GM13976 (cell line): ENCODE measurements around the gene PNLIPRP1.

Source experiments
- DNase-seq: peaks from one replicate; pipeline ENCODE4 v3.0.0; 2012; ENCODE audit warnings: low spot score
- in situ Hi-C: fragments of 300-500 bp; cut with MboI; formaldehyde crosslinking; loops from one replicate; pipeline ENCODE4 v1.12.0; 2022; ENCODE audit warnings: low sequenced_read_pairs, mixed read lengths, inconsistent platforms; ENCODE audit not compliant: unreplicated experiment
- TF ChIP-seq, protein P1 (sequence below): IDR thresholded peaks from 2 replicates; pipeline ENCODE4 v1.5.1; 2012; ENCODE audit warnings: borderline replicate concordance, mild to moderate bottlenecking; ENCODE audit not compliant: insufficient read depth; ENCODE audit errors: extremely low read depth, missing control alignments, control extremely low read depth

The PNLIPRP1 gene

GRCh38 chr10:116554628-116555027 lies 36.1 kb upstream of the PNLIPRP1 start:
- TF ChIP-seq, protein P1, sequence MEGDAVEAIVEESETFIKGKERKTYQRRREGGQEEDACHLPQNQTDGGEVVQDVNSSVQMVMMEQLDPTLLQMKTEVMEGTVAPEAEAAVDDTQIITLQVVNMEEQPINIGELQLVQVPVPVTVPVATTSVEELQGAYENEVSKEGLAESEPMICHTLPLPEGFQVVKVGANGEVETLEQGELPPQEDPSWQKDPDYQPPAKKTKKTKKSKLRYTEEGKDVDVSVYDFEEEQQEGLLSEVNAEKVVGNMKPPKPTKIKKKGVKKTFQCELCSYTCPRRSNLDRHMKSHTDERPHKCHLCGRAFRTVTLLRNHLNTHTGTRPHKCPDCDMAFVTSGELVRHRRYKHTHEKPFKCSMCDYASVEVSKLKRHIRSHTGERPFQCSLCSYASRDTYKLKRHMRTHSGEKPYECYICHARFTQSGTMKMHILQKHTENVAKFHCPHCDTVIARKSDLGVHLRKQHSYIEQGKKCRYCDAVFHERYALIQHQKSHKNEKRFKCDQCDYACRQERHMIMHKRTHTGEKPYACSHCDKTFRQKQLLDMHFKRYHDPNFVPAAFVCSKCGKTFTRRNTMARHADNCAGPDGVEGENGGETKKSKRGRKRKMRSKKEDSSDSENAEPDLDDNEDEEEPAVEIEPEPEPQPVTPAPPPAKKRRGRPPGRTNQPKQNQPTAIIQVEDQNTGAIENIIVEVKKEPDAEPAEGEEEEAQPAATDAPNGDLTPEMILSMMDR, result no peak
- in situ Hi-C loops, result no loop called here
- no peak for DNase-seq

DNA sequence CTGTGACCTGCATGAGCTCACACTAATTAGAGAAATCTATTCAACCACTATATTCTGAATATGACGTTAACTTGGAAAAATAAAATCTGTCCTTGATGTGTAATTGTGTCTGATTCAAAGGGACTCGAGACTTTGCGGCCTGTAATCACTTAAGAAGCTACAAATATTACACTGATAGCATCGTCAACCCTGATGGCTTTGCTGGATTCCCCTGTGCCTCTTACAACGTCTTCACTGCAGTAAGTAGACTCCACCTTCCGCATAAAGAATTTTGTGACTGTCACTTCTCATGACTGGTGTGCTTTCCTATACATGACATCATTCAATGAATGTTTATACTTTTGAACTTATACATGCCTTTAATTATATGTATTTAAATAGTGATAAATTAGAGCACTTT lies 34.9 kb upstream of the PNLIPRP1 start:
- TF ChIP-seq, protein P1, result no peak
- in situ Hi-C loops, result no loop called here
- DNase-seq, result no peak

DNA sequence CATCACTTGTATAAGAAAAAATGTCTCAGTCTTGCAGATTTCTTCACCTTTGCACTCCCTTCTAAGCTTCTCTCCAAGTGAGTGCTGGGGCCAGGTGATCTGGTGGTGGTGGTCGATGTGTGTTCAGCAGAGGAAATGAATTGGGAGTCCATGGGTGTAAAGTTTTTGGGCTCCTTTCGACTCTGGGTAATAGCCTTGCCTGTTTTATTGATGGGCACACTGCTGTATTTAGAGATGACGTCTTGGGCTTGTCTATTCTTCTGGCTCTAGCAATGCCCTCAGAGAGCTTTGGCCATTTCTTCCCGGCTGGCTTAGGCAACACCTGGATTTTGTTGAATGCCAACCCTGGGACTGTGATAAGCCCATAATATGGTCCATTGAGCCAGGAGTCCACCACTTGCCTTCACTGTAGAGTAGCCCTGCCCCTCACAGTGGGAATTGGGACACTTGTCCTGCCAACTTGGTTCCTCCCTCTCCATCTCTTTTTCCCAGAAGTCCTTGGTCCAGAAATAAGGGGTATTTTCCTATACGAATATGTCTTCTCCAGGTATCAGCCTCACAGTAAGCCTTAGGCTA lies 33.4 kb upstream of the PNLIPRP1 start:
- no peak for DNase-seq
- TF ChIP-seq, protein P1, result no peak
- in situ Hi-C loops, result no loop called here

DNA sequence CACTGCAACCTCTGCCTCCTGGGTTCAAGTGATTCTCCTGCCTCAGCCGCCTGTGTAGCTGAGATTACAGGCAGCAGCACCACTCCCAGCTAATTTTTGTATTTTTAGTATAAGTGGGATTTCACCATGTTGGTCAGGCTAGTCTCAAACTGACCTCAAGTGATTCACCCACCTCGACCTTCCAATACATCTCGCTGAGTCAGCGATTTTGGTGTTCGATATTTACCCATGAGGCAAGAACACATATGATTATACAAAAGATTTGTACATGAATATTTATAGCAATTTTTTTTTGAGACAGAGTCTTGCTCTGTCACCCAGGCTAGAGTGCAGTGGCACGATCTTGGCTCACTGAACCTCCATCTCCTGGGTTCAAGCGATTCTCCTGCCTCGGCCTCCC lies 25.2 kb upstream of the PNLIPRP1 start:
- TF ChIP-seq, protein P1, result no peak
- in situ Hi-C loops, result no loop called here

DNA sequence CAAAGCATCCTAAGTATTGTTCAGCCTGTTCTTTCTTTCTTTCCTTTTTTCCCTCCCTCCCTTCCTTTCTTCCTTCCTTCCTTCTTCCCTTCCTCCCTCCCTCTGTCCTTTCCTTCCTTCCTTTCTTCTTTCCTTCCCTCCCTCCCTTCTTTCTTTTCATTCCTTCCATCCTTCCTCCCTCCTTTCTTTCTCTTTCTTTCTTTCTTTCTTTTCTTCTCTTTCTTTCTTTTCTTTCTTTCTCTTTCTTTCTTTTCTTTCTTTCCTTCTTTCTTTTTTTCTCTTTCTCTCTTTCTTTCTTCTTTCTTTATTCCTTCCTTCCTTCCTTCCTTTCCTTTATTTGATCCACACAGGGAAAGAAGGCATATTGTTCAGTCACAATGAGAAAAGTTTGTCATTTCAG lies 23.8 kb upstream of the PNLIPRP1 start:
- in situ Hi-C loops, result no loop called here
- TF ChIP-seq, protein P1, result no peak
- DNase-seq, result no peak

More for the DNA sequence above, 25.2 kb upstream of the PNLIPRP1 start:
- DNase-seq, result no peak

GRCh38 chr10:116567335-116567734 lies 23.4 kb upstream of the PNLIPRP1 start:
- TF ChIP-seq, protein P1, result no peak
- in situ Hi-C loops, result no loop called here
- no peak for DNase-seq

DNA sequence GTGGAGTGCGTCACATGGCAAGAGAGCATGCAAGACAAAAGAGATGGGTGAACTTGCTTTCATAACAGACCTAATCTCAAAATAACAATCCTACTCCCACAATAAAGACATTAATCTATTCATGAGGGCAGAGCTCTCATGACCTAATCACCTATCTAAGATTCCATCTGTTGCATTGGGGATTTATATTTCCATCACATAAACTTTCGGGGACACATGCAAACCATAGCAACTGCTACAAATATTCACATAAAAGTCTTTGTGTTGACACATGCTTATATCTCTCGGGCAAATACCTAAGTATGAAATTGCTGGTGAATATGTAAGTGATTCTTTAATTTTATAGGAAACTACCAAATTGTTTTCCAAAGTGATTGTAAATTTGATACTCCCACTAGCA lies 16.0 kb upstream of the PNLIPRP1 start:
- DNase-seq, result no peak
- in situ Hi-C loops, result no loop called here
- TF ChIP-seq, protein P1, result no peak
